ENCODE data around the gene CFAP54.
"Not testable (repeated sequence)": the region's sequence is repeated elsewhere in the genome, so short reads cannot be mapped to it uniquely, and the experiment has no call there.

Gene CFAP54

DNA sequence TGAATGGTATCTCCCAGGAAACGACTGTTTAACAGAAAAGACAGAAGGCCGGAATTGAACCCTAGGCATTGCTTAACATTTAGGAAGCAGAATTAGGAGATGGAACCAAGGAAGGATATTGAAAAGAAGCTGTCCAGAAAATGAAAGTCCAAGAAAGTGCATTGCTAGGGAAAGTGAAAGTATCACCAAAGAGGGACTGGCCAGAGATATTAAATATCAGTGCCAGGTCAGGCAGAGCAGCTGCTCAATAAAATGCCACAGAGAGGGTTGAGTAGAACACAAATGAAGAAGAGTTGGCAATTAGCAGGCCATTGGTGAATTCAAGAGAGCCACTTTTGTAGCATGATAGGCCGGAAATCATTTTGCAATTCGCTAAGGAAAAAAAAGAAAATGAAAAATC is 101.6 kb downstream of the CFAP54 start:
- TF ChIP-seq, protein P1, sequence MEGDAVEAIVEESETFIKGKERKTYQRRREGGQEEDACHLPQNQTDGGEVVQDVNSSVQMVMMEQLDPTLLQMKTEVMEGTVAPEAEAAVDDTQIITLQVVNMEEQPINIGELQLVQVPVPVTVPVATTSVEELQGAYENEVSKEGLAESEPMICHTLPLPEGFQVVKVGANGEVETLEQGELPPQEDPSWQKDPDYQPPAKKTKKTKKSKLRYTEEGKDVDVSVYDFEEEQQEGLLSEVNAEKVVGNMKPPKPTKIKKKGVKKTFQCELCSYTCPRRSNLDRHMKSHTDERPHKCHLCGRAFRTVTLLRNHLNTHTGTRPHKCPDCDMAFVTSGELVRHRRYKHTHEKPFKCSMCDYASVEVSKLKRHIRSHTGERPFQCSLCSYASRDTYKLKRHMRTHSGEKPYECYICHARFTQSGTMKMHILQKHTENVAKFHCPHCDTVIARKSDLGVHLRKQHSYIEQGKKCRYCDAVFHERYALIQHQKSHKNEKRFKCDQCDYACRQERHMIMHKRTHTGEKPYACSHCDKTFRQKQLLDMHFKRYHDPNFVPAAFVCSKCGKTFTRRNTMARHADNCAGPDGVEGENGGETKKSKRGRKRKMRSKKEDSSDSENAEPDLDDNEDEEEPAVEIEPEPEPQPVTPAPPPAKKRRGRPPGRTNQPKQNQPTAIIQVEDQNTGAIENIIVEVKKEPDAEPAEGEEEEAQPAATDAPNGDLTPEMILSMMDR (conservative IDR thresholded peaks at IDR 0.05; ENCODE audit: control insufficient read depth, insufficient read depth, low read depth, low read length): no peak
- no peak for DNase-seq (ENCODE audit: low read depth)
- no peak overlapping the region for H3K4me3 ChIP-seq (ENCODE audit: control insufficient read depth, low read depth, low read length)

DNA sequence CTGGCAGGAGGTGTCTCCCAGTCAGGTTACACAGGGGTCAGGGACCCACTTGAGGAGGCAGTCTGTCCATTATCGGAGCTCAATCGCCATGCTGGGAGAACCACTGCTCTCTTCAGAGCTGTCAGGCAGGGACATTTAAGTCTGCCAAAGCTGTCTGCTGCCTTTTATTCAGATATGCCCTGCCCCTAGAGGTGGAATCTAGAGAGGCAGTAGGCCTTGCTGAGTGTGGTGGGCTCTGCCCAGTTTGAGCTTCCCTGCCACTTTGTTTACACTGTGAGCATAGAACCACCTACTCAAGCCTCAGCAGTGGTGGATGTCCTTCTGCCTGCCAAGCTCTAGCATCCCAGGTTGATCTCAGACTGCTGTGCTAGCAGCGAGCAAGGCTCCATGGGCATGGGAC is 115.0 kb downstream of the CFAP54 start:
- DNase-seq (ENCODE audit: low read depth); H3K4me3 ChIP-seq (ENCODE audit: control insufficient read depth, low read depth, low read length): not testable (repeated sequence)

DNA sequence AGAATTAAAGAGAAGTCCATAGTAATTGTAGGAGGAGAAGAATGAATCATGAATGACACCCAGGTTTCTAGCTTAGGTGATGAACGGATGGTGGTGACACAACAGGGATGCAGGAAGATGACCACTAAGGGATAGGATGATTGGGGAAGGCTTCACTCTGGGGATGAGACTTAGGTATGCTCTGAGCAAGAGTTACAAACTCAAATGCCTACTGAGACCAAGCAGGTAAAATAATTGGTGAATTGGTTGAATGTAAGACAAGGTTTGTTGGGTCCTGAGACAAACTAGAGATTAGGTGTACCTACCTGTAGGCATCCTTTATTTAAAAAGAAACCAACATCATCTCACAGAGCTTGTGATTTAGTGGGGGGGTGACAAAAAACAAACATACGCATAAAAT is 116.3 kb downstream of the CFAP54 start:
- TF ChIP-seq, protein P1 (conservative IDR thresholded peaks at IDR 0.05; ENCODE audit: control insufficient read depth, insufficient read depth, low read depth, low read length): no peak
- H3K4me3 ChIP-seq (ENCODE audit: control insufficient read depth, low read depth, low read length): no peak overlapping the region
- DNase-seq (ENCODE audit: low read depth): no peak

DNA sequence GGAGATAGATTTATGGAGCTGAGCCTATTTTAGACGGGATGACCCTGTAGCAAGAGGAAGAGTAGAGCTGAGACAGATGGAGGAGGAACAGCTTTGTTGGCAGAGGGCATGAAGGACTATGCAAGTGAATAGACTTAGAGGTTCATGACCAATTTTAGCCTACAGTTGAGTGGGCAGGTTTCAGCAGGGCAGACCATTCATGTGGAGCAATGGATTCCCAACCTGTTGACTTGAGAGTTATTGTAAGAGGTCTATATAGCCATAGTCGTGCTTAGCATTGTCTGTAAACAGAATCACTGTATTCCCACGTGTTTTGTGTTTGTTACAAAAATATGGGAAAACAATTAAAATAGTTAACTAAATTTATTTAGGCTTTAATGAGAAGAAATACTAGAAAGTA is 116.8 kb downstream of the CFAP54 start:
- TF ChIP-seq, protein P1 (conservative IDR thresholded peaks at IDR 0.05; ENCODE audit: control insufficient read depth, insufficient read depth, low read depth, low read length): no peak
- no peak for DNase-seq (ENCODE audit: low read depth)

DNA sequence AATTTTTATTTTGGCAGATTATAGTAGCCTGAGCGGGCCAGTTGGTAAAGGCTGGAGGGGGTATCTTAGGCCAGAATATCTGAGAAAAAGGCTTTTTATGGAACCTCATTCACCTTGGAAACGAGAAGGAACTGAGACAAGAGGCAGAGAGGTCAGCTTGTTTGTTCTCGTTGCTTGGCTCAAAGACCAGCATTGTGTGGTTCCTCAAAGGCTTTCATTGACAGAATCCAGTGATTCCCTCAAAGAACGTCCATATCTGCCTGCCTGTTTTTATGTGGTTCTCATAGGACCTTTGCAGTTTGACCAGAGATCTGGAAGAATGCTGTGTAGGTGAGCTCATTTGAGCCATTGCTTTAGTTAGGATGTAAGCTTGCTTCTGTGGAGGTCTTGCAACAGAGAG is 117.3 kb downstream of the CFAP54 start:
- H3K4me3 ChIP-seq (ENCODE audit: control insufficient read depth, low read depth, low read length): no peak overlapping the region
- TF ChIP-seq, protein P1 (conservative IDR thresholded peaks at IDR 0.05; ENCODE audit: control insufficient read depth, insufficient read depth, low read depth, low read length): no peak

More for the DNA sequence above, 116.8 kb downstream of the CFAP54 start:
- no peak overlapping the region for H3K4me3 ChIP-seq (ENCODE audit: control insufficient read depth, low read depth, low read length)

DNA sequence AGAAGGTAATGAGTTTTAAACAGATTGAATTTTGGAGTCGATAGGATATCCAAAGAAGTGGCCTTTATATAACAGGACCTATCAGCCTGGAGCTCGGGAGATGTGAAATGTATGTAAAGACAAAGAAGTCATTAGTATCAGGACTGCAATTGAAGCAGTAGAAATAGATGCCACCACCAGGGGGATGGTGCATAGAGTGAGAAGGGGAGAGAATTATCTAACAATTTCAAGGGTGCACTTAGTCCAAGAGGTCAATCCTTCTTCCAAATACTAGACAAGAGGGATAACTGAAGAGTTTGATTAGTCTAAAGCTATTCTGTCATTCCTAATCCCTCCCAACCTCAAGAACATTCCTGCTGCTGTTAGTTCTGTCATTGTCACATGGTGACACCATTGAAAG is 127.8 kb downstream of the CFAP54 start:
- no peak overlapping the region for H3K4me3 ChIP-seq (ENCODE audit: control insufficient read depth, low read depth, low read length)
- TF ChIP-seq, protein P1 (conservative IDR thresholded peaks at IDR 0.05; ENCODE audit: control insufficient read depth, insufficient read depth, low read depth, low read length): peak; percentile 3
- no peak for DNase-seq (ENCODE audit: low read depth)

More for the DNA sequence above, 117.3 kb downstream of the CFAP54 start:
- no peak for DNase-seq (ENCODE audit: low read depth)

DNA sequence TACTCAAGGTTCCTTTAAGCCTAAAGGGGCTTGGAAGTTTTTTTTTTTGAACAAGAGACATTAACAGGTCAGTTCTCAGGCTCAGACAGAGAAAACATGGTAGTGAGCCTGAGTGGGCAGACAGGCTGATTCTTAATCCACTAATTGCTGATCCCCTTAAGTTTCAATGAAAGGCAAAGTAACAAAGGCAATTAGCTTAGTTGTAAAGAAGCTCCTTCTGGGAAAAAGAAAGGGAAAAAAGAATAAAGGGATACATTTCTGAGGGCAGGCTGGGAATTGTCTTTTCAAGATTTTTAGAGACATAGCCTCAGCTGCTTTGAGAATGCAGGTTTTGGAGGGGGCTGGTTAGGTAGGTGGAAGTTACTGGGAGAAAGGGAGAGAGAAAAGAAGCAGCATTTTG is 133.8 kb downstream of the CFAP54 start:
- no peak overlapping the region for H3K4me3 ChIP-seq (ENCODE audit: control insufficient read depth, low read depth, low read length)
- DNase-seq (ENCODE audit: low read depth): no peak
- TF ChIP-seq, protein P1 (conservative IDR thresholded peaks at IDR 0.05; ENCODE audit: control insufficient read depth, insufficient read depth, low read depth, low read length): no peak

All from fibroblast of mammary gland (primary cell).